ENCODE measurements around the gene OR6C65. TPM values are rescaled to one million over a fixed set of nuclear protein-coding genes. Genes with fewer than 3 reads are reported as not detected.
"Not testable (repeated sequence)": the region's sequence is repeated elsewhere in the genome, so short reads cannot be mapped to it uniquely, and the experiment has no call there.

OR6C65 gene
- total and polyA plus RNA-seq, 2 donors, result 0.02 TPM; not detected in 1

GRCh38 chr12:55409133-55409532 lies 8.8 kb downstream of the OR6C65 start:
- not testable (repeated sequence) for H3K27me3 ChIP-seq (ENCODE audit: control insufficient read depth in 2 of 2, insufficient read depth in 1 of 2, low read length in 1 of 2); H3K9me3 ChIP-seq (ENCODE audit: control insufficient read depth in 2 of 2, insufficient read depth in 1 of 2, low read length in 1 of 2); H3K27ac ChIP-seq (ENCODE audit: low read depth in 1 of 2, low read length in 1 of 2); H3K4me1 ChIP-seq (ENCODE audit: control insufficient read depth in 2 of 2, insufficient read depth in 2 of 2, low read length in 2 of 2); H3K36me3 ChIP-seq (ENCODE audit: control insufficient read depth in 2 of 2, insufficient read depth in 2 of 2, low read length in 1 of 2); DNase-seq (ENCODE audit: low read depth in 6 of 9, low spot score in 9 of 9); H3K4me3 ChIP-seq (ENCODE audit: low read length in 2 of 2)
- WGBS, result 99% methylated on average over 1 of the region's 1 CpG

GRCh38 chr12:55412138-55412537 lies 11.8 kb downstream of the OR6C65 start:
- H3K36me3 ChIP-seq (ENCODE audit: control insufficient read depth in 2 of 2, insufficient read depth in 2 of 2, low read length in 1 of 2); DNase-seq (ENCODE audit: low read depth in 6 of 9, low spot score in 9 of 9); H3K4me3 ChIP-seq (ENCODE audit: low read length in 2 of 2); H3K27ac ChIP-seq (ENCODE audit: low read depth in 1 of 2, low read length in 1 of 2); H3K9me3 ChIP-seq (ENCODE audit: control insufficient read depth in 2 of 2, insufficient read depth in 1 of 2, low read length in 1 of 2); H3K27me3 ChIP-seq (ENCODE audit: control insufficient read depth in 2 of 2, insufficient read depth in 1 of 2, low read length in 1 of 2); H3K4me1 ChIP-seq (ENCODE audit: control insufficient read depth in 2 of 2, insufficient read depth in 2 of 2, low read length in 2 of 2): not testable (repeated sequence)
- WGBS, result 97% methylated on average over 15 of the region's 15 CpGs

GRCh38 chr12:55413498-55414388 lies 13.4 kb downstream of the OR6C65 start:
- H3K4me1 ChIP-seq (ENCODE audit: control insufficient read depth in 2 of 2, insufficient read depth in 2 of 2, low read length in 2 of 2); H3K4me3 ChIP-seq (ENCODE audit: low read length in 2 of 2); H3K27me3 ChIP-seq (ENCODE audit: control insufficient read depth in 2 of 2, insufficient read depth in 1 of 2, low read length in 1 of 2); H3K36me3 ChIP-seq (ENCODE audit: control insufficient read depth in 2 of 2, insufficient read depth in 2 of 2, low read length in 1 of 2); H3K9me3 ChIP-seq (ENCODE audit: control insufficient read depth in 2 of 2, insufficient read depth in 1 of 2, low read length in 1 of 2); DNase-seq (ENCODE audit: low read depth in 6 of 9, low spot score in 9 of 9); H3K27ac ChIP-seq (ENCODE audit: low read depth in 1 of 2, low read length in 1 of 2): not testable (repeated sequence)
- 95% methylated on average over 5 of the region's 6 CpGs for WGBS

DNA sequence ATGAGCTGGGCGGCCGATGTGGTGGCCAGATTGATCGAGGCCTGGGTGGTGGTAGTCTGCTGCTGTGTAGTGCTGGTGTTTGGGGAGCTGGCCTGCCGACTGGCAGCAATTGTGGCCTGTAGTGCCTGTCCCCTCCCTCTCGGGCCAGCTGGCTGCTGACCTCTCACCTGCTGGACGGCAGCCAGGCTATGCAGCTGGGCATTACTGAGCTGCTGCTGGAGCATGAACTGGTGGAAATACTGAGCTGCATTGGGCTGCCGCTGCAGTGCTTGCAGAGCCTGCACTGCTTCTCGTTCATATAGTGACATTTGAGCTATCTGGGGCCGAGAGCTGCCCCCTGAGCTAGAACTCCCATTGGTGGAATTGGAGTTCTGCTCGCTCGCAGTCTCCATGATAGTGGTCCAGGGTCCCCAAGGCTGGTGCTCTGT lies 14.1 kb downstream of the OR6C65 start:
- H3K9me3 ChIP-seq (ENCODE audit: control insufficient read depth in 2 of 2, insufficient read depth in 1 of 2, low read length in 1 of 2); H3K4me3 ChIP-seq (ENCODE audit: low read length in 2 of 2); H3K36me3 ChIP-seq (ENCODE audit: control insufficient read depth in 2 of 2, insufficient read depth in 2 of 2, low read length in 1 of 2); H3K27me3 ChIP-seq (ENCODE audit: control insufficient read depth in 2 of 2, insufficient read depth in 1 of 2, low read length in 1 of 2); H3K27ac ChIP-seq (ENCODE audit: low read depth in 1 of 2, low read length in 1 of 2); H3K4me1 ChIP-seq (ENCODE audit: control insufficient read depth in 2 of 2, insufficient read depth in 2 of 2, low read length in 2 of 2); DNase-seq (ENCODE audit: low read depth in 6 of 9, low spot score in 9 of 9): not testable (repeated sequence)
- WGBS, result 81% methylated on average over 11 of the region's 11 CpGs

DNA sequence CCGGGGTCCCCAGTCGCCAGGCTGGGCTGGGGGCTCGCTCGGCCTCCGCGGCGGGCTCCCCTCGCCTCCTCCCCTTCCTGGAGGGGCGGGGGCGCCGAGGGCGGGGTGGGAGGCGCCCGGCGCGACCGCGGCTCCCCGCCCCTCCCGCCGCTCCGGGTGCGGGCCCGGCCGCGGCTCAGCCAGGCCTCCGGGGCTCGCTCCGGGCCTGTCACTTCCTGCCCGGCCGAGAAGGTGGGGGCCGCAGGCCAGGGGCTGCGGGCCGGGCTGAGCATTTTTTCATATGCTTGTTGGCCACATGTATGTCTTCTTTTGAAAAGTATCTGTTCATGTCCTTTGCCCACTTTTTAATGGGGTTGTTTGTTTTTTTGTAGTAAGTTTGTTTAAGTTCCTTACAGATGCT lies 14.6 kb downstream of the OR6C65 start:
- H3K4me1 ChIP-seq (ENCODE audit: control insufficient read depth in 2 of 2, insufficient read depth in 2 of 2, low read length in 2 of 2); H3K27me3 ChIP-seq (ENCODE audit: control insufficient read depth in 2 of 2, insufficient read depth in 1 of 2, low read length in 1 of 2); H3K4me3 ChIP-seq (ENCODE audit: low read length in 2 of 2); H3K27ac ChIP-seq (ENCODE audit: low read depth in 1 of 2, low read length in 1 of 2); DNase-seq (ENCODE audit: low read depth in 6 of 9, low spot score in 9 of 9); H3K9me3 ChIP-seq (ENCODE audit: control insufficient read depth in 2 of 2, insufficient read depth in 1 of 2, low read length in 1 of 2); H3K36me3 ChIP-seq (ENCODE audit: control insufficient read depth in 2 of 2, insufficient read depth in 2 of 2, low read length in 1 of 2): not testable (repeated sequence)
- WGBS, result 8% methylated on average over 10 of the region's 34 CpGs

GRCh38 chr12:55416961-55417360 lies 16.6 kb downstream of the OR6C65 start:
- 96% methylated on average over 1 of the region's 1 CpG for WGBS
- Histone ChIP-seq H3K9me3 (ENCODE audit: control insufficient read depth in 2 of 2, insufficient read depth in 1 of 2, low read length in 1 of 2) (no peaks in the 10 kb centered on the region), H3K4me1 (ENCODE audit: control insufficient read depth in 2 of 2, insufficient read depth in 2 of 2, low read length in 2 of 2) (no peaks in the 10 kb centered on the region), H3K4me3 (ENCODE audit: low read length in 2 of 2) (no peak overlapping the region), H3K27ac (ENCODE audit: low read depth in 1 of 2, low read length in 1 of 2) (no peak overlapping the region), H3K36me3 (ENCODE audit: control insufficient read depth in 2 of 2, insufficient read depth in 2 of 2, low read length in 1 of 2) (no peaks in the 10 kb centered on the region), H3K27me3 (ENCODE audit: control insufficient read depth in 2 of 2, insufficient read depth in 1 of 2, low read length in 1 of 2) (peaks cover 0 to 6% of the 10 kb centered on the region in 2 donors)
- no peak for DNase-seq (ENCODE audit: low read depth in 6 of 9, low spot score in 9 of 9)

DNA sequence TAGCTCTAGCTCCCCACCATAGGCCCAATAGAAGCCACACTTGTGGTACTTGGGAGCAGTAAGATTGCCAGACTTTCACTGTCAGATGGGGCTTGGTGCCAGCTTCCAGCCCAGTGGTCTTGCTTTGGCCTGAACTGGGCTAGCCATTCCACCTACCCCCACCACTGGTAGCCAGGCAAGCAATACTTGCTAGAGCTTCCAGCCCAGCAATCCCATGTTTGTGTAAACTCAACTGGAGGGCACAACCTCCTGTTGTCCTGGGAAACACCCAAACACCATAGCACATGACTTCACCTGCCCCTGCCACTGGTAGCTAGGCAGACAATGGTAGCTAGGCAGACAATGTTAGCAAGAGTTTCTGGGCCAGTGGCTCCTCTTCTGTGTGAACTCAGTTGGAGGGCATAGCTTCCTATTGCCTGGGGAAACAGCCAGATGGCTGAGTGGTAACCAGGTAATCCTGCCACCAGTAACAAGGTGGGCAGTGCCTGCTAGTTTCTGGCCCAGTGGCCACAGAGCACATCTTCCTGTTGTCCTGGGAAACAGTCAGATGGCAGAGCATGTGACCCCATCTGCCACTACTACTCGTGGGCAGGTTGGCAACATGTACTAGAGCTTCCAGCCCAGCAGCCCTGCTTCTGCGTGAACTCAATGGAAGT lies 20.1 kb downstream of the OR6C65 start:
- H3K9me3 ChIP-seq (ENCODE audit: control insufficient read depth in 2 of 2, insufficient read depth in 1 of 2, low read length in 1 of 2), result no peaks in the 10 kb centered on the region
- no peaks in the 10 kb centered on the region for H3K4me1 ChIP-seq (ENCODE audit: control insufficient read depth in 2 of 2, insufficient read depth in 2 of 2, low read length in 2 of 2)
- H3K4me3 ChIP-seq (ENCODE audit: low read length in 2 of 2), result no peak overlapping the region
- no peak for DNase-seq (ENCODE audit: low read depth in 6 of 9, low spot score in 9 of 9)
- no peak overlapping the region for H3K27ac ChIP-seq (ENCODE audit: low read depth in 1 of 2, low read length in 1 of 2)
- peaks cover 0 to 2% of the 10 kb centered on the region in 2 donors for H3K27me3 ChIP-seq (ENCODE audit: control insufficient read depth in 2 of 2, insufficient read depth in 1 of 2, low read length in 1 of 2)
- H3K36me3 ChIP-seq (ENCODE audit: control insufficient read depth in 2 of 2, insufficient read depth in 2 of 2, low read length in 1 of 2), result no peaks in the 10 kb centered on the region
- WGBS, result 88% methylated on average over 2 of the region's 2 CpGs

DNA sequence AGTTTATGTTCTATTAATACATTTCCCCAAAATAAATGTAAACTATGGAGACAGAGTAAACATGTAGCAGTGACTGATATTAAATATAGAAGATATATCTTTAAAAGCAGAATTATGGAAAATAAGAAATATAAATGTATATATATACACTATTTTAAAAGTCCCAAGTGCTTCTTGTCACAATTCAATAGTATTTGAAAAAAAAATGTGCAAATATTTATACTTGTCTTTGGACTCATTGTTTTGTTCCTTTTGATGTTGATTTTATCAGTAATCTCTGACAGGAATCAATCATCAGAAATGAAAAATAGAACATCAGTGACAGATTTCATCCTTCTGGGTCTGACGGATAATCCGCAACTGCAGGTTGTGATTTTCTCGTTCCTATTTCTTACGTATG lies 25.6 kb downstream of the OR6C65 start, which contains the start of gene OR6C76:
OR6C76 (plus strand) TSS at position 301 of the 400 bp plus-strand sequence; CDS start at position 301, 0 bp downstream.
- H3K4me1 ChIP-seq (ENCODE audit: control insufficient read depth in 2 of 2, insufficient read depth in 2 of 2, low read length in 2 of 2), result no peaks in the 10 kb centered on the region
- WGBS, result 97% methylated on average over 4 of the region's 4 CpGs
- no peak for DNase-seq (ENCODE audit: low read depth in 6 of 9, low spot score in 9 of 9)
- no peaks in the 10 kb centered on the region for H3K36me3 ChIP-seq (ENCODE audit: control insufficient read depth in 2 of 2, insufficient read depth in 2 of 2, low read length in 1 of 2)
- H3K27me3 ChIP-seq (ENCODE audit: control insufficient read depth in 2 of 2, insufficient read depth in 1 of 2, low read length in 1 of 2), result no peaks in the 10 kb centered on the region
- no peak within 1 kb of the TSS for H3K27ac ChIP-seq (ENCODE audit: low read depth in 1 of 2, low read length in 1 of 2)
- no peak within 1 kb of the TSS for H3K4me3 ChIP-seq (ENCODE audit: low read length in 2 of 2)
- H3K9me3 ChIP-seq (ENCODE audit: control insufficient read depth in 2 of 2, insufficient read depth in 1 of 2, low read length in 1 of 2), result no peaks in the 10 kb centered on the region

Data from thymus (tissue), 11 donors.